ENCODE data around the gene NFYC.

Gene NFYC

DNA sequence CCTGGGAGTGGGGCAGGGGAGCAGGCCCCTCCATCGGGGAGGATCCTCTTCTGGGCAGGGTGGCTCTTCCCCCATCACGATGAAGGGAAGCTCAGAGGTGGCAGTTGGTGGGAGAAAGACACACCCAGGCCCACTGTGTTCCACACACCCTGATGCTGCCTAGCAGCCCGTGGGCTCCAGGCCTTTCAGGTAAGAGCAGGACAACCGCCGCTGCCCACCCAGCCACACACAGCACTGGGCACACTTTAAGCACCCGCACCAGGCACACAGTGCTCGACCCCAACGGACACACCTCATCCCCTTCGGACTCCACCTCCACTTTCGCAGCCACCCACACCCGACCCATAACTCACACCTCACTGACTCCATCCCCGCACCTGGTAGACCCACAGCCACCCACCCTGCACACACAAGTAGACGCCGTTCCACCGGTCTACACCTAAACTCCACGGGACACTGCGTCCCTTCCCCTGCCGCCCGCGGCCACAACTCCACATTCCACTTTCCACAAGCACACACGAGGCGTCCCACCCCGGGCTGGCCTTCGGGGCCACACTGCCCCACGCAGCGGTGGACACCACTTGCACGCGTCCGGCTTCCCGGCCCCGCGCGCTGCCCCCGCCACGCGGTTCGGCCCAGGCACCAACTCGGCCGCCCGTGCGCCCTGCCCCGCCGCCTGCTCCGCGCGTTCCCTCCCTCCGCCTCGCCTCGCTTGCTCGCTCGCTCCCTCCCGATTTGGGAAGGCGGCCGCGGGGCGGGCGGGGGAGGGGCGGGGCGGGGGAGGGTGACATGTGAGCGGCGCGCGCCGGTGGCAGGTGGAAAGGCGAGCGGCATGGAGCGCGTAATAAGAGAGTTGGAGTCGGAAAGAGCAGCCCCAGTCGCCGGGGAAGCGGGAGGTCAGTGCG lies 91.7 kb downstream of the NFYC start, which contains the start of gene KCNQ4:
Gene KCNQ4 (plus strand): TSS at position 787 of the 905 bp plus-strand sequence. CDS start 307 bp downstream, outside the sequence.
- peak; percentile 59 for DNase-seq

DNA sequence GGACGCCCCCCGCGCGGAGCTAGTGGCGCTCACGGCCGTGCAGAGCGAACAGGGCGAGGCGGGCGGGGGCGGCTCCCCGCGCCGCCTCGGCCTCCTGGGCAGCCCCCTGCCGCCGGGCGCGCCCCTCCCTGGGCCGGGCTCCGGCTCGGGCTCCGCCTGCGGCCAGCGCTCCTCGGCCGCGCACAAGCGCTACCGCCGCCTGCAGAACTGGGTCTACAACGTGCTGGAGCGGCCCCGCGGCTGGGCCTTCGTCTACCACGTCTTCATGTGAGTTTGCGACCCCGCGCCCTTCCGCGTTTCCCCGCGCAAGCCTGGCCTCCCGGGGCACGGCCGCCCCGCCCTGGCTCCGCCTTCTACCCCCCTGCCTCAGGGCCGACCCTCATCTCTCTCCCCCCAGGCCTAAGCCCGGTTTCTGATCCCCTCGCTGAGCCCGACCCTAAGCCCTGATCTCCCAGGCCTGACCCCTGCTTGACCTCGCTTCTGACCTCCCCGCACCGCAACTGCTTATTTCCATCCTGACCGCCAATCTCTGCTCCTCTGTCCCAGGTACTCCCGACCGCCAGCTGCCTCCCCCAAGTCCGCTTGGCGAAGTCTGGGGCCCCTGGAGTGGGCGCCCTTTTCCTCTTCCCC lies 92.8 kb downstream of the NFYC start:
- peak; percentile 42 for DNase-seq

DNA sequence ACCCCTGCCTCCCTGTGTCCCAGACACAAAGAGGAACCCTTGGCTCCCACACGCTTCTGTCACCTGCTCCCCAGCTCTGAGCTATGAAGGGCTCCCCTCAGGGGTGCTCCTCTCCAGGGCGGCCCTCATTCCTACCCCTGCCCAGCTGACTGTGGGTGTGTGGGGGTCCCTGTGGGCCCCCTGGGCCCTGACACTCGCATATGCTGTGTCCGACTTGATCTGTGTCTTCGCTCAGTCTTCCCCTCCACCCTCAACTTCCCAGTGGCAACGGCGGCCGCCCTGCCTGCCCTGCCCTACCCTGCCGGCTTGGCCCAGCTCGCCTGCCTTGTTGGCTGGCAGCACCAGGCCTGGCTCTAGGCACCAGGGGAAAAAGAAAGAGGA lies 93.3 kb downstream of the NFYC start:
- no peak for DNase-seq

DNA sequence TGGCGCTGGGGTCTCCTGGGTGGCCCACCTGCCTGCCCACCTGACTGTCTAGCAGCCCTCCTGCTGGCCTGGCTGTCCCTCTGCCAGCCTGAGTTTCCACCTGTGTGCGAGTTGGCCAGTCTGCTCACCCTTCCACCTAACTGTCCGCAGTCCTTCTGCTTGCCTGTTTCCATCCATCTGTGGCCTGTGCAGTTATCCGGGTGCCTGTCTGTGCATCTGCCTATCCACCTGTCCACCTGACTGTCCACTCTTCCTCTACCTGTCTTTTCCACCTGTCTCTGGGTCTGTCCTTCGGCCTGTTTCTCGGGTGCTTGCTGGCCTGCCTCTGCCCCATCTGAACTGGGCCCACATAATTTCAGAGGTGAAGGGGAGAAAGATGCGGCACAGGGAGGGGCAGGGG lies 93.9 kb downstream of the NFYC start:
- DNase-seq: no peak

DNA sequence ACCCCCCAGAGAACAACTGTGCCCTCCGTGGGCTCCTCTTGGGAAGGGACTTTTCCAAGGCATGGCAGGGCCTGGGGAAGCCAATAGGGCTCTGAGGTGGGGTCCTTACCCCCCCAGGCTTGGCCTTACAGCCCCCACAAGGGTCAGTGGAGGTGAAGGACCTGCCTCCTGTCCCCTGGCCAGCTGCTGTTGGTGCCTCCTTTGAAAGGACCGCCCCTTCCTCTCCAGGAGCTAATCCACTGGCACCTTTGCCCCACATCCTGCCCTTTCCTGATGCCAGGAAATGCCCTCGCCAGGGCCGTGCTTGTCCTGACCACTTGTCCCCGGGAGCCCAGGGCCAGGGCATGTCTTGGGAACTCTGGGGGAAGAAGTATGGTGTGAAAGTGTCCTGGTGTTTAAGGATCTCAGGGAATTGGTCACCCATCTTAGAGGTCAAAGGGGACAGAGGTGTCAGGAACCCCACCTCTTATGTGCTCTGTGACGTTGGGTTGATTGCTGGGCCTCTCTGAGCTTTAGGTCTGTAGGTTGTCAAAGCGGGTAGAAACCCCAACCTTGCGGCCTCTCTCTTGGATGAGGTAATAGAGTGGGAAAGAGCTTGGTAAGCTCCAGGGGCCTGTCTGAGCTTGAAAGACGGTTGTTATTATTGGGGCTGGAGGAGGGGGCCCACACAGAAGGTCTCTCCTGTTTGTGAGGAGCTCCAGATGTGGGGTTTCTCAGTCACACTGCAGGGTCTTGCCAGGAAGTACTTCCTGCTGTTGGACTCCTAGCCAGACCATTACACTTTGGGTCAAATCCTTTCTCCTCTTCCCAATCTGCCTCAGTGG lies 94.9 kb downstream of the NFYC start:
- DNase-seq: no peak

DNA sequence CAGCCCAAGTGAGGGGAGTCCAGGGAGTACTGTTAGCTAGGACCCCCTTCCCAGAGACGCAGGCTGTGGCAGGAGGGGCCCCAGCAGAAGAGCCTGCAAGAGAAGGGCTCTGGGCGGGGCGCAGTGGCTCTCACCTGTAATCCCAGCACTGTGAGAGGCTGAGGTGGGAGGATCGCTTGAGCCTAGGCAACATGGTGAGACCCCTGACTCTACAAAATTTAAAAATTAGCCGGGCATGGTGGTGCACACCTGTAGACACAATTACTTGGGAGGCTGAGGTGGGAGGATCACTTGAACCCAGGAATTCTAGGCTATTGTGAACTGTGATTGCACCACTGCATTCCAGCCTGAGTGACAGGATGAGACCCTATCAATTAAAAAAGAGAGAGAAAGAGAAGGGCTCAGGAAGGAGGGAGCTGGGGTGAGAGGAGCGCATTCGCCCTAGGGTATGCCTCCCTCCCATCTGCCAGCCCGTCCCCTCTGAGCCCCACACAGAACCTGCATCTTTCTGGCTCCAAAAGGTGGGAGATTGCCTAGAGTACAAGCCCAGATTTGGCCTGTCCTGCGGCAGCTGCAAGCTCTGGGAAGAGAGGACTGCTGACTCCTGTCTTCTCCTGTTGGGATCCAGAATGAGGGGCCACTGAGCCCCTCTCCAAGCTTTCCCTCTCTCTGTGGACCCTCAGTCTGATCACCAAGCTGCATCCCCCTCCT lies 95.6 kb downstream of the NFYC start:
- DNase-seq: no peak

DNA sequence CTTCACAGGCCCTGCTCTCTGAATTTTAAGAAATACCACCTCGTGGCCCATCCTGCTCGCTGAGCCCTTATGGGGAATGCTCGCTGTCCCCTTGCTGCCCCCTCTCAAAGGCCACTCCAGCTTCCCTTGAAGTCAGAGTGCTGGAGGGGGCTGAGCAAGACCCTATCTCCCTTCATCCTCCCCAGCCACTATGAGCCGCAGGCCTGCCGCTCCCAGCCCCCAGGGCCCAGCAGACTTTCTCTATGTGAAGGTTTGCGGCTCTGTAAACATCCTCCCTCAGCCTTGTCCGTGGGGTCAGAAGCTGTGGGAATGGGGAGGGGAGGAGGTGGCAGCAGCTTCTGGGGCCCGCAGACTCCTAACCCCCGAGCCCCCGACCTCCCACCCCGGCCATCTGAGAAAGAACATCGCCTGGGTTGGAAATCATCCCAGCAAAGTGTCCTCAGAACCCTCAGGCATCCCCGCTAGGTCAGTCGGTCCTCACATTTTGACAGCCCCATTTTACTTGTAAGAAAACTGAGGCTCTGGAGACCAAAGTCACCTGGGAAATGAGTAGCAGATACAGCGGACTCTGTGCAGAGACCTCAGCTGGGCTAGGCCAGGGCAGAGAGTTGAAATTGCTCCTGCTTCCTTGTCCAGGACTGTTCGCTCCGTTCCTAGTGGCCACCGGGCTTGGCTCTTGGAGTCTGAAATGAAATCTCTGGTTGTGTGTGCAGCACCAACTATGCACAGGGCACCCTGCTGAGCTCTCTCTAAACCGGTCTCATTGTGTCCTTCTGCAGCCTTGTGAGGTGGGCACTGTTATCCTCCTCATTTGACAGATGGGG lies 96.4 kb downstream of the NFYC start:
- DNase-seq: no peak

DNA sequence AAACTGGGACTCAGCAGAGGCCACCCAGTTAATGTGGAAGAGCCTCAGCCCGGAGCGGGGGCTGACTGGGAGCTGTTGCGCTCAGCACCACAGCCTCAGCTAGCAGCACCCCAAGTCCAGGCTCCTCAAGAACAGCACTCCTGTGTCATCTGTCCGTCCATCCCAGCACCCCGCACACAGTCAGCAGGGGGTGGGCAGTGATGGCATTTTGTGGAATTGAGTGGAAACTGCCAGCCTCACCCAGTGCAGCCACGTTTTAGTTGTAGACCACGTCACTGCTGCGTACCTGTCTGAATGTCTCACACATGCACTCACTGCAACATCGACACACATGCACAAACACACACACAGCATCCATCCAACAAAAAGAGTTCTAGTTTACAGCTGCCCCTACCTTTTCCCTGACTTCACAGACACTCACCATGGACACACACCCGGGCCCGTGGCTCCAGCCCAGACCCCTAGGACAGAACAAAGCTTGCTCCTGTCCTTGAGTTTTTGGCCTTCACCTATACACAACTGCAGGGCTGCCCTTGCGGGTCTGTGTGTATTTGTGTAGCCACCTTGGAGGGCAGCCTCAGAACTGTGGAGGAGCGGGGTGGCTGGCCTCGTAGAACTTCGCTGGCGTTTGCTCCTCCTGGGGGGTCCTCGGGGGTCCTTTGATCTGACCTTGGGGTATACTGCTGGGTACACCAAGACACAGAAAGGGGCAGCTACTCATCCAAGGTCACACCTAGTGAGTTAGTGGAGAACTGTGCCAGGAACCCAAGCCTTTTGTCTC lies 97.2 kb downstream of the NFYC start:
- no peak for DNase-seq

DNA sequence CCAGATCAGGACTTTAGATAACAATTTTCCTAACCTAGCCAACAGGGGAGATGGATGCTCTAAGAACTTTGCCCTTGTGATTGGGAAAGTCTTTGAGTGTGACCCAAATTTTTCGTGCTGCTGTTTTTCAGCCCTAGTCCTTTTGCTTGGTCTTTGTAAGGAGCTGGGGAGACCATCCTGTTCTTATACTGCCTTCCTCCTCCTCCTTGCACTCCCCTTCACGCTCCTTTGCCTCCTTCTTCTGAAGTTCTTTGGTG lies 97.8 kb downstream of the NFYC start:
- no peak for DNase-seq

DNA sequence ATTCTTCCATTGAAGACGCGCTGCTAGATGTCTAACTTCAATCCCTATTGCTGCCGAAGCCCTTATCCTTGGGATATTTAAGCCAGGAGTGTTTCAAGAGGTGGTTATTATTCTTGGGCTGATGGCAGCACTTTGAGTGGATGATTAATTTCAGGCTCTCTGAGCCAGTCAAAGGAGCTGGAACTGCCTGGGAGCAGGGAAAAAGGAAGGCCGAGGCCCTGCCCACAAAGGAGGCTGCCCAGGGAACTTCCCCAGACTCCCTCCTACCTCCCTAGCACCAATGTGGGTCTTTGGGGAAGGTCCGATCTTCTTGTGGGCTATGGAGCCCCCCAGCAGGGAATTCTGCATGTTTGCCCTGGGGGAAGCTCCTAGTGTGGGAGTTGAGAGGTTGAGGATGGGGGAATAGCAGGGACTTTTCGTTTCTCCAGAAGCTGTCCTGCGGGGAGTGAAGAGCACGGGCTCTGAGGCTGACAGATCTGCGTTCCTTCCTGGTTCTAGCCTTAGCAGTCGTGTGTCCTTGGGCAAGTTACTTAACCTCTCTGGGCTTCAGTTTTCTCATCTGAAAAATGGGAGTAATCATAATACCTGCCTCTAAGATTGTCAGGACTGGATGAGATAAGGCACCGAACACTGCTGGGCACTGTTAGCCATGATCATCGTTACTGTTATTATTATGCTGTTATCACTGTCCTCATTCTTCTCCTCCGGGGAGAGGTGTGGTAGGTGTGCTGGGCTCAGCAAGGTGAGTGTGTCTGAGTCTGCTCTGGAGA lies 98.3 kb downstream of the NFYC start:
- no peak for DNase-seq

DNA sequence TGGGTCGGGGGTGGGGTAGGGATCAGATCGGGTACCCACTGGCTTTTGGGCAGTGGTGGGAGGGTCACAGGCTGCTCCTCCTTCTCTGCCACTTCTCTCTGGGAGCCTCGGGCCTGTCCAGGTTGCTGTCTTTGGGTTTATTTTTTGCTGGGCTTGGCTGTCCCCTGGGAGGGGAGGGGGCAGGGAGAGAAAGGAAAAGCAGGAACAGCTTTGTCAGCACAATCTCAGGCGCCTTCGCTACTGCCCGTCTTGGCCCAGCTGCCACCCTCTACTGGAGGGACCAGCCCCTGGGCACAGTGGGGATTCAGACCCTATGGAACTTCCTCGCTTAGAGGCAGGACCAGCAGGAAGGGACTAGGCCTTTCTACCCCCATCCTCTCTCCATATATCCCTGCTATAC lies 100.5 kb downstream of the NFYC start:
- DNase-seq: peak; percentile 31

DNA sequence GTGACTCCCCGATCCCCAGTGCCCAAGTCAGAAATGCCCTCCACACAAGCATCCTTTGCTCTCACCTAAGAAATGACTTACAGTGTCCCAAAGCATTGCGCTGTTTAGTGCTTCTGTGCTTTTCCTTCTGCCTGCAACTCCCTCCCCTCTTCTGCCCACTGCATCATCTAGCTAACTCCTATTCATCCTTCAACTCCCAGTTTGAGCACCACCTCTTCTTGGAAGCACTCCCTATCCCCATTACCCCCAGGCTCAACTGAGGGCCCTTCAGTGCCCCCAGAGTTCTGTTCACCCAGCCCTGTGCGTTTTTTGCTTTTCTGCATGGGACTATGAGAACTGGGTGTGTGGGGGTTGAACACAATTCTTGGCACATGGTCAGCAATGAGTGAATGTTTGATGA lies 102.1 kb downstream of the NFYC start:
- no peak for DNase-seq

DNA sequence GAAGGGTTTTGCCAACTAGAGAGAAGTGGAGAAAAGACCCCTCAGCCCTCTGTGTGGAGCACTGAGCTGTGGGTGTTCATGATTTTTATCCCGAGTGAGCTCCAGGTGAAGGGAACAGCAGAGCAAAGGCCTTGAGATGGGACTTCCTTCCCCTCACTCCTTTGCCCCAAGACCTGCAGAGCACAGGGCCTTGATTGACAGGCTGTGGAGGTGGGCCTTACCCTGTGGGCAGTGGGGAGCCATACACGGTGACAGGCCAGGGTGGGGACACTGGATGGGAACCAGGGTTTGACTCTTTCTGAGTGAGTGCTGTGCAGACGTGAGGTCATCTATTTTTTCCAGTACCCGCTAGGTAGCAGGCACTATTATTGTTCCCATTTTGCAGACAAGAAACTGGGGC lies 102.5 kb downstream of the NFYC start:
- no peak for DNase-seq

DNA sequence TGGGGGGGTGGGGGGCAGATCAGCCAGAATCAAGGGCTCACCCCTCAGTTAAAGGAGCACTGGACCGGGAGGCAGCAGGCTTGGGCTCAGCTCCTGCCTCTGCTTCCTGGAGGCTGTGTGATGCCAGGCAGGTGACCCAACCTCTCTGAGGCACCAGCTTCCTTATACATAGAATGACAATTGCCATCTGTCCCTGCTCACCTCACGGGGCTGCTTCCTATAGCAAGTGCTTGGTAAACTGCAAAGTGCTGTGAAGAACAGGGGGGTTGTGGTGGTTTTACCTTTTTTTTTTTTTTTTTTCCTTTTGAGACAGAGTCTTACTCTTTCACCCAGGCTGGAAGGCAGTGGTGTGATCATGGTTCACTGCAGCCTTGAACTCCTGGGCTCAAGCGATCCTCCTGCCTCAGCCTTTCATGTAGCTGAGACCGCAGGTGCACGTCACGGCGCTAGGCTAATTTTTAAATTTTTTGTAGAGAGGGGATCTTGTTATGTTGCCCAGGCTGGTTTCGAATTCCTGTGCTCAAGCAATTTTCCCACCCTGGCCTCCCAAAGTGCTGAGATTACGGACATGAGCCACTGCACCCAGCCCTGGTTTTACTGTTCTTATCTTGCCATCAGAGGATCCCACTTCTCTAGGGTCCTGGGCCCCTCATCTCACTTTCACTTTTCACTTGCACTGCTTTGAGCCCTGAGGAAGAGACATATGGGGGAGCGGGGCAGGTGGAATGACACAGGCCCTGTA lies 103.6 kb downstream of the NFYC start:
- DNase-seq: no peak

DNA sequence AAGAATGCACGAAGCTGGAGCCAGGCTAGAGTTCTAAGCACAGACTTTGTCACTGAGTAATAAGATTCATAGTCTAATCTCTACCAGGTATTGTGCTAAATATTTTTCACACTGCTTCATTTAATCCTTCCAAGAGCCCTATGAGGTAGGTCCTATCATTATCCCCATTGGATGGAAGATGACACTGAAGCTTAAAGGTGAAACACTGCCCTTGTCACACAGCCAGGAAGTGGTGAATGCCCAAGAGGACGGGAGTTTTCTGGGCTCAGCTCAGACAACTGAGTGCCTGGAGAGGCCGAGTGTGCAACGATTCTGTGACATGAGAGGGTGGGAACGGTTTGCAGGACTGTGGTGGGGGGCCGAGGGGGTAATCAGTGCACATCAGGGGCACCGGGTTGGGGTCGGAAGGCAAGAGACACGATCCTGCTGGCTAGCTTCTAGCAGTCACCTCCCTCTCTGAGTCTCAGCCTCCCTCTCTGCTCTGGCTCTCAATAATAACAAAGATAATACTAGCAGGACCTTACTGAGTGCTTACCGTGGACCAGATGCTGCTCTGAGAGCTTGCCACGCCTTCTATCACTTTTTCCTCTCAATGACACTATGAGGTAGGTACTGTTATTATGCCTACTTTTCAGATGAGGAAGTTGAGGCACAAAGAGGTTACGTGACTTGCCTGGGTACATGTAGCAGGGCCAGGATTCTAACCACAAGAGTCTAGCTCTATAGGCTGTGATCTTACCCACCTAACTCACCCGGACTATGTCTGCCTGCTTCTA lies 104.5 kb downstream of the NFYC start:
- no peak for DNase-seq

DNA sequence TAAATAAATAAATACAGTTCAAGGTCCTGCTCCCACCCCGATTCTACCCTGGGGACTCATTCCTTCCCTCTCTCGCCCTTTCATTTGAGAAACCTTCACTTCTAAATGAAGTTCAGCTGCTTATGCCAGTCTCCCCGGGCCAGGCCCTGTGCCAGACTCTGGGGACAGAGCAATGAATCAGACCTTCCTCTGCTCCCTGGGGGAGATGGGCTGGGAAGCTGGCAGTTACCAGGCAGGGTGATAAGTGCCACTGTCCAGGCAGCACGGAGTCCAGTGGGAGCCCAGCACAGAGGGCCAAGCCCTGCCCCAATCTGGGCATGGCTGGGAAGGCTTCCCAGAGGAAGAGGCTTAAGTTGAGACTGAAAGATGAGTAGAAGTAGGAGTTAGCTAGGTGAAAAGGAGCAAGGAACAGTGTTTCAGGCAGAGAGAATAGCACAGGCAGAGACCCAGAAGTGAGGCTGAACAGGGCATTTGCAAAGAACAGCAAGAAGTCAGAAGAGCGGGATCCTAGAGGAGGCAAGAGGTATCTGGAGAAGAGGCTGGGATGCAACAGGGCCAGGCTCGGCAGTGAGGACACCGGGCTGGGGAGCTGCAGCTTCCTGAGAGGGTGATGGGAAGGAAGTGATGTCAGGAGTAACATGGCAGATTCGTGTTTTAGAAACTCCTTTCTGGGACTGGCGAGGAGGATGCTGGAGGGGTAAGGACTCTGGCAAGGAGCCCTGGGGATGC lies 105.6 kb downstream of the NFYC start:
- DNase-seq: no peak

DNA sequence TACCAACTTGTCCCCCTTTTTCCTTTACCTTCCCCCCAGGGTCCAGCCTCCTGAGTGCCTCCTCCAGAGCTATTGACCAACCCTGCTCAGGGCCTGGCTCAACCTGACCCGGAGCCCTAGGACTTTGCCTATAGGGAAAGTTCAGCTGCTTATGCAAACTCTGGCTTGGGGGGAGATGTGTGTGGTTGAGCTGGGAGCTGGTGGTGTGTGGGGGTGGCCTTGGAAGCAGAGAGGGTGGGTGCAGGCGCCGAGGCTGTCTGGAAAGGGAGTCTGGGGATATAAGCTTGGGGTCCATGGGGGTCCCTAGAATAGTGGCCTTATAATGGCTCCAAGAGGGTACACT lies 106.1 kb downstream of the NFYC start:
- no peak for DNase-seq

Data from NCI-H82 (cell line).